HepG2 (cell line): Measurements from ENCODE around the gene L3MBTL1. TPM values are rescaled to one million over a fixed set of nuclear protein-coding genes. Genes with fewer than 3 reads are reported as not detected.
A peak's percentile ranks its signal among the peaks of the same experiment; 100 is the strongest.

Experiments used
- ARID4A ChIP-seq: sonication (generic); formaldehyde crosslinking; IDR thresholded peaks from 2 replicates; pipeline ENCODE4 v1.5.0; 2020; ENCODE audit warnings: mild to moderate bottlenecking, missing genetic modification reagents, borderline replicate concordance
- JDP2 ChIP-seq: sonication (generic); formaldehyde crosslinking; IDR thresholded peaks from 2 replicates; pipeline ENCODE4 v1.8.1; 2022; ENCODE audit warnings: missing genetic modification reagents, borderline replicate concordance
- NR2F6 ChIP-seq, 2 experiments: IDR thresholded peaks; 2 replicates each; pipeline ENCODE4 v1.6.1; 2016; ENCODE audit warnings: antibody characterized with exemption in 1 of 2, mild to moderate bottlenecking in 1 of 2
- RFX1 ChIP-seq: fragments of 450-650 bp; IDR thresholded peaks from 2 replicates; pipeline ENCODE4 v1.6.1; 2017
- RXRA ChIP-seq: sonication (generic); formaldehyde crosslinking; IDR thresholded peaks from 2 replicates; pipeline ENCODE4 v1.5.1; 2020; ENCODE audit warnings: missing genetic modification reagents
- THAP9 ChIP-seq: sonication (generic); formaldehyde crosslinking; IDR thresholded peaks from 2 replicates; pipeline ENCODE4; 2020; ENCODE audit warnings: missing genetic modification reagents, mild to moderate bottlenecking, borderline replicate concordance
- ZFP90 ChIP-seq: sonication (generic); formaldehyde crosslinking; IDR thresholded peaks from 2 replicates; pipeline ENCODE4 v1.8.0; 2022; ENCODE audit warnings: missing genetic modification reagents, mild to moderate bottlenecking, inconsistent platforms, borderline replicate concordance
- ZIK1 ChIP-seq: sonication (generic); formaldehyde crosslinking; IDR thresholded peaks from 2 replicates; pipeline ENCODE4 v1.5.0; 2020; ENCODE audit warnings: mild to moderate bottlenecking, low read depth, missing genetic modification reagents, borderline replicate concordance
- ZNF292 ChIP-seq: sonication (generic); formaldehyde crosslinking; IDR thresholded peaks from 2 replicates; pipeline ENCODE4 v1.8.1; 2022; ENCODE audit warnings: mild to moderate bottlenecking, low read depth, missing genetic modification reagents, borderline replicate concordance
- ZNF430 ChIP-seq: sonication (generic); formaldehyde crosslinking; IDR thresholded peaks from 2 replicates; pipeline ENCODE4 v1.9.0; 2021; ENCODE audit warnings: mild to moderate bottlenecking, missing genetic modification reagents
- ZNF572 ChIP-seq: sonication (generic); formaldehyde crosslinking; IDR thresholded peaks from 2 replicates; pipeline ENCODE4 v1.5.1; 2020; ENCODE audit warnings: mild to moderate bottlenecking, missing genetic modification reagents
- ZNF687 ChIP-seq: sonication (generic); formaldehyde crosslinking; IDR thresholded peaks from 2 replicates; pipeline ENCODE4 v1.5.1; 2020; ENCODE audit warnings: mild to moderate bottlenecking, missing genetic modification reagents, moderate library complexity
- ZUFSP ChIP-seq: sonication (generic); formaldehyde crosslinking; IDR thresholded peaks from 2 replicates; pipeline ENCODE4 v1.9.0; 2021; ENCODE audit warnings: missing genetic modification reagents, mild to moderate bottlenecking, borderline replicate concordance
- polyA plus RNA-seq, 8 experiments: library from polyadenylated mRNA; depleted of rRNA in 3 of 8; stranded (reverse) in 7 of 8; unstranded in 1 of 8; fragments of >200 nt; fragmentation: Illumina TruSeq in 4 of 8; extraction: Trizol in 4 of 8; gene quantifications; 2 replicates each; pipeline versions ENCODE4 v1.2.1 to v1.2.3, GENCODE V29; 2011 to 2016; ENCODE audit warnings: low read depth in 4 of 8, missing spikeins in 1 of 8, mixed read lengths in 1 of 8; ENCODE audit not compliant: insufficient read depth in 1 of 8
- total RNA-seq, 5 experiments: library from RNA; depleted of rRNA; stranded (reverse); fragments of >200 nt; fragmentation: Illumina TruSeq; extraction: Trizol; gene quantifications; 2 replicates each; pipeline ENCODE4 v1.2.3, GENCODE V29; 2016; ENCODE audit warnings: low read depth in 1 of 5

The L3MBTL1 gene
- total and polyA plus RNA-seq, 2 of the 13 experiments (the other 11 are each of a cell fraction or from before 2014, with no cell fraction given) = 9.0 to 17.8 TPM

- TF ChIP-seq THAP9 (0 out of 2 replicates have a peak, but pooled peaks have one; percentile 19), ZUFSP (CRISPR knock-in tag) (no peak), NR2F6 (IDR thresholded peaks at IDR 0.05) (peak; percentile 43), NR2F6 (CRISPR knock-in tag; IDR thresholded peaks at IDR 0.05) (no peak), ZNF292 (CRISPR knock-in tag) (peak; percentile 23; the same call in 1 of the 2 replicates), ZIK1 (CRISPR knock-in tag) (no peak), JDP2 (CRISPR knock-in tag) (no peak), ZFP90 (CRISPR knock-in tag) (no peak), RFX1 (no peak), ZNF572 (peak; percentile 81; the same call in 1 of the 2 replicates), ZNF687 (no peak), RXRA (peak; percentile 7; the same call in 1 of the 2 replicates), ZNF430 (CRISPR knock-in tag) (no peak), ARID4A (CRISPR knock-in tag) (no peak)
Measured at GRCh38 chr20:43534791-43535350, 27.4 kb downstream of the L3MBTL1 start (continued).
